ENCODE results near the gene ING4. TPM values are rescaled to one million over a fixed set of nuclear protein-coding genes. Genes with fewer than 3 reads are reported as not detected.

ING4 gene
- polyA plus RNA-seq, 1 of the 3 experiments (the other 2 are of a cell fraction) = 96.5 TPM

- TF ChIP-seq PBX3 (IDR thresholded peaks at IDR 0.05) (no peak), YY1 (IDR thresholded peaks at IDR 0.05; ENCODE audit: low read depth) (no peak), RXRA (IDR thresholded peaks at IDR 0.05; ENCODE audit: borderline replicate concordance, low read depth) (no peak)
Measured at GRCh38 chr12:6692888-6693287, 30.0 kb upstream of the ING4 start (continued).

- Histone ChIP-seq H3K9me3 (no peaks in the 10 kb centered on the region), H3K4me2 (peak overlapping the region; percentile 89), H3K4me3 (ENCODE audit: low read depth in 2 of 2, low read length in 1 of 2) (no peak overlapping the region), H3K4me1 (ENCODE audit: control insufficient read depth in 1 of 2, insufficient read depth in 2 of 2, low read depth in 1 of 2, low read length in 1 of 2) (peaks cover 8% of the 10 kb centered on the region in 2 experiments; a peak in 2 of 4 replicates), H2AFZ (ENCODE audit: low read depth) (no peak overlapping the region), H4K20me1 (ENCODE audit: insufficient read depth) (no peaks in the 10 kb centered on the region; the same call in 1 of the 2 replicates), H3K36me3 (replicated peaks in 1 of 2; ENCODE audit: control insufficient read depth in 1 of 2, insufficient read depth in 2 of 2, low read length in 1 of 2) (peaks cover 3 to 11% of the 10 kb centered on the region in 2 experiments), H3K27me3 (ENCODE audit: insufficient read depth) (no peaks in the 10 kb centered on the region), H3F3A (replicated peaks; ENCODE audit: insufficient read depth) (peaks cover 15% of the 10 kb centered on the region), H3K9ac (no peak overlapping the region), H3K9me2 (no peaks in the 10 kb centered on the region), H3K79me2 (ENCODE audit: insufficient read depth) (peaks cover 42% of the 10 kb centered on the region), H3K27ac (ENCODE audit: low read depth in 2 of 2, low read length in 1 of 2) (peak overlapping the region in 1 of 2 experiments; percentile 43; a peak in 2 of 4 replicates)
- POLR2A ChIA-PET = interaction anchor here (0.6 kb wide), 1 partner anchor 234 kb away, joined by 4 read pairs; no protein-coding TSS in a partner anchor
- CTCF ChIA-PET = interaction anchor here (0.7 to 4.8 kb wide), 6 partner anchors 62 to 139 kb away, joined by 3 to 19 read pairs (median 4); partner anchors contain the start of gene MLF2
- 61% methylated on average over 4 of the region's 4 CpGs for WGBS (ENCODE audit: low lambda C conversion rate)
- TF ChIP-seq IRF3 (IDR thresholded peaks at IDR 0.05; ENCODE audit: low read depth, low read length) (no peak), CHD2 (IDR thresholded peaks at IDR 0.05; ENCODE audit: low read length, partially characterized antibody) (no peak), MAX (IDR thresholded peaks at IDR 0.05; ENCODE audit: low read depth) (peak; percentile 18; the same call in 1 of the 2 replicates), EP300 (IDR thresholded peaks at IDR 0.05; ENCODE audit: borderline replicate concordance in 1 of 2, low read depth in 1 of 2, low read length in 1 of 2) (no peak), MEF2A (IDR thresholded peaks at IDR 0.05; ENCODE audit: borderline replicate concordance, low read depth) (no peak), SIN3A (IDR thresholded peaks at IDR 0.05; ENCODE audit: borderline replicate concordance, low read depth, low read length) (no peak)
- no peak for DNase-seq
Measured at GRCh38 chr12:6691473-6691872, 28.6 kb upstream of the ING4 start.

- Histone ChIP-seq H3K9ac (peak within 1 kb of the TSS; percentile 93), H3K4me2 (peak within 1 kb of the TSS; percentile 92), H4K20me1 (ENCODE audit: insufficient read depth) (peaks cover 10% of the 10 kb centered on the region; the same call in 1 of the 2 replicates), H3K36me3 (replicated peaks in 1 of 2; ENCODE audit: control insufficient read depth in 1 of 2, insufficient read depth in 2 of 2, low read length in 1 of 2) (peaks cover 7 to 8% of the 10 kb centered on the region in 2 experiments), H3K4me3 (ENCODE audit: low read depth in 2 of 2, low read length in 1 of 2) (peak within 1 kb of the TSS; percentile 78 to 79), H2AFZ (ENCODE audit: low read depth) (peak within 1 kb of the TSS; percentile 64; the same call in 1 of the 2 replicates), H3K79me2 (ENCODE audit: insufficient read depth) (peaks cover 64% of the 10 kb centered on the region), H3F3A (replicated peaks; ENCODE audit: insufficient read depth) (peaks cover 15% of the 10 kb centered on the region), H3K4me1 (ENCODE audit: control insufficient read depth in 1 of 2, insufficient read depth in 2 of 2, low read depth in 1 of 2, low read length in 1 of 2) (peaks cover 8% of the 10 kb centered on the region in 2 experiments; a peak in 2 of 4 replicates), H3K9me3 (no peaks in the 10 kb centered on the region), H3K9me2 (no peaks in the 10 kb centered on the region), H3K27ac (ENCODE audit: low read depth in 2 of 2, low read length in 1 of 2) (peak within 1 kb of the TSS; percentile 90 to 99), H3K27me3 (ENCODE audit: insufficient read depth) (no peaks in the 10 kb centered on the region)
- peak; percentile 94 for DNase-seq
- POLR2A ChIA-PET = interaction anchor here (0.5 to 2.5 kb wide), 34 partner anchors 9 to 255 kb away, joined by 3 to 50 read pairs (median 4); partner anchors contain the start of genes C12orf57, CDCA3, COPS7A and GAPDH
- WGBS (ENCODE audit: low lambda C conversion rate) = under 1% methylated on average over 51 of the region's 72 CpGs
- CTCF ChIA-PET = interaction anchor here (0.6 to 1.8 kb wide), 23 partner anchors 8 to 180 kb away, joined by 3 to 9 read pairs (median 4); partner anchors contain the start of genes COPS7A, MLF2 and USP5
- TF ChIP-seq MXI1 (IDR thresholded peaks at IDR 0.05; ENCODE audit: low read depth, low read length) (peak; percentile 79), CTCF (IDR thresholded peaks at IDR 0.05) (no peak), RXRA (IDR thresholded peaks at IDR 0.05; ENCODE audit: borderline replicate concordance, low read depth) (no peak; the same call in 1 of the 2 replicates), GABPA (IDR thresholded peaks at IDR 0.05; ENCODE audit: low read depth) (peak; percentile 96), YY1 (IDR thresholded peaks at IDR 0.05; ENCODE audit: low read depth) (peak; percentile 80; the same call in 1 of the 2 replicates), NRF1 (IDR thresholded peaks at IDR 0.05; ENCODE audit: low read depth, low read length) (no peak), RCOR1 (IDR thresholded peaks at IDR 0.05; ENCODE audit: low read length) (no peak), MAX (IDR thresholded peaks at IDR 0.05; ENCODE audit: low read depth) (peak; percentile 86), RAD21 (IDR thresholded peaks at IDR 0.05; ENCODE audit: low read length) (no peak), USF1 (IDR thresholded peaks at IDR 0.05; ENCODE audit: borderline replicate concordance, low read depth) (peak; percentile 31; the same call in 1 of the 2 replicates), EP300 (IDR thresholded peaks at IDR 0.05; ENCODE audit: borderline replicate concordance in 1 of 2, low read depth in 1 of 2, low read length in 1 of 2) (no peak)
Measured at GRCh38 chr12:6688999-6689882, 26.3 kb upstream of the ING4 start, which contains the start of gene ZNF384. ZNF384 (minus strand) TSS chr12:6689375; CDS start chr12:6679520, 9,855 bp downstream.

Measured in SK-N-SH (cell line).